HepG2 (cell line): ENCODE measurements around the gene ANKRD11. TPM values are rescaled to one million over a fixed set of nuclear protein-coding genes. Genes with fewer than 3 reads are reported as not detected.

ENCODE experiments used
- ATF7 ChIP-seq, 2 experiments: fragments of 450-650 bp in 1 of 2; sonication (generic) in 1 of 2; formaldehyde crosslinking in 1 of 2; IDR thresholded peaks; 2 replicates each; pipeline versions ENCODE4 v1.4.0 to v1.6.1; 2016 to 2020; ENCODE audit warnings: antibody characterized with exemption in 1 of 2, mild to moderate bottlenecking in 1 of 2, missing genetic modification reagents in 1 of 2
- CBX5 ChIP-seq: sonication (generic); formaldehyde crosslinking; IDR thresholded peaks from 2 replicates; pipeline ENCODE4 v1.4.0; 2020; ENCODE audit warnings: missing genetic modification reagents, borderline replicate concordance
- CCDC6 ChIP-seq: sonication (generic); formaldehyde crosslinking; IDR thresholded peaks from 2 replicates; pipeline ENCODE4 v1.8.1; 2022; ENCODE audit warnings: mild to moderate bottlenecking, missing genetic modification reagents, moderate library complexity
- ELF3 ChIP-seq: IDR thresholded peaks from 2 replicates; pipeline ENCODE4 v1.6.1; 2016; ENCODE audit warnings: missing genetic modification reagents, missing compliant biosample characterization
- FOXK2 ChIP-seq: fragments of 450-650 bp; IDR thresholded peaks from 2 replicates; pipeline ENCODE4 v1.6.1; 2016
- NBN ChIP-seq: fragments of 450-650 bp; conservative IDR thresholded peaks from 2 replicates; pipeline ENCODE4 v1.6.1; 2017
- NFKBIZ ChIP-seq: IDR thresholded peaks from 2 replicates; pipeline ENCODE4 v1.6.1; 2018; ENCODE audit warnings: missing genetic modification reagents, missing compliant biosample characterization
- RFX1 ChIP-seq: fragments of 450-650 bp; IDR thresholded peaks from 2 replicates; pipeline ENCODE4 v1.6.1; 2017
- SALL2 ChIP-seq: sonication (generic); formaldehyde crosslinking; IDR thresholded peaks from 2 replicates; pipeline ENCODE4 v1.8.1; 2023; ENCODE audit warnings: mild to moderate bottlenecking, missing genetic modification reagents, inconsistent platforms
- SAP130 ChIP-seq: IDR thresholded peaks from 2 replicates; pipeline ENCODE4 v1.6.1; 2016; ENCODE audit warnings: low read depth
- SETDB1 ChIP-seq: sonication (generic); formaldehyde crosslinking; IDR thresholded peaks from 2 replicates; pipeline ENCODE4 v1.5.1; 2020; ENCODE audit warnings: missing genetic modification reagents, mild to moderate bottlenecking, borderline replicate concordance
- SMAD3 ChIP-seq: sonication (generic); formaldehyde crosslinking; IDR thresholded peaks from 2 replicates; pipeline ENCODE4 v1.4.0; 2020; ENCODE audit warnings: missing genetic modification reagents
- SRSF4 ChIP-seq: fragments of 200-400 bp; formaldehyde crosslinking; IDR thresholded peaks from one replicate; pipeline ENCODE4 v1.6.1; 2018; ENCODE audit warnings: mild to moderate bottlenecking, low read depth, low read length, moderate library complexity; ENCODE audit not compliant: poor library complexity, severe bottlenecking
- TAF1 ChIP-seq: sonication (generic); formaldehyde crosslinking; IDR thresholded peaks from 2 replicates; pipeline ENCODE4 v1.4.0; 2020; ENCODE audit warnings: missing genetic modification reagents
- TBP ChIP-seq: sonication (generic); formaldehyde crosslinking; IDR thresholded peaks from 2 replicates; pipeline ENCODE4 v1.5.0; 2020; ENCODE audit warnings: missing genetic modification reagents
- THRA ChIP-seq: sonication (generic); formaldehyde crosslinking; IDR thresholded peaks from 2 replicates; pipeline ENCODE4 v1.4.0; 2020; ENCODE audit warnings: missing genetic modification reagents, borderline replicate concordance
- UBTF ChIP-seq: sonication (generic); formaldehyde crosslinking; IDR thresholded peaks from 2 replicates; pipeline ENCODE4 v1.4.0; 2020; ENCODE audit warnings: mild to moderate bottlenecking, missing genetic modification reagents
- ZNF225 ChIP-seq: sonication (generic); formaldehyde crosslinking; IDR thresholded peaks from 2 replicates; pipeline ENCODE4 v1.4.0; 2020; ENCODE audit warnings: mild to moderate bottlenecking, missing genetic modification reagents
- ZNF569 ChIP-seq: sonication (generic); formaldehyde crosslinking; IDR thresholded peaks from 2 replicates; pipeline ENCODE4 v1.5.0; 2020; ENCODE audit warnings: mild to moderate bottlenecking, missing genetic modification reagents, moderate library complexity, borderline replicate concordance
- ZNF577 ChIP-seq: sonication (generic); formaldehyde crosslinking; IDR thresholded peaks from 2 replicates; pipeline ENCODE4 v1.4.0; 2020; ENCODE audit warnings: mild to moderate bottlenecking, low read depth, missing genetic modification reagents, borderline replicate concordance
- ZNF607 ChIP-seq: sonication (generic); formaldehyde crosslinking; IDR thresholded peaks from 2 replicates; pipeline ENCODE4 v1.5.1; 2020; ENCODE audit warnings: missing genetic modification reagents, mild to moderate bottlenecking, borderline replicate concordance
- ZNF883 ChIP-seq: sonication (generic); formaldehyde crosslinking; IDR thresholded peaks from 2 replicates; pipeline ENCODE4 v1.5.1; 2020; ENCODE audit warnings: mild to moderate bottlenecking, missing genetic modification reagents; ENCODE audit errors: not compliant biosample characterization
- ZSCAN12 ChIP-seq: sonication (generic); formaldehyde crosslinking; IDR thresholded peaks from 2 replicates; pipeline ENCODE4 v1.9.0; 2021; ENCODE audit warnings: mild to moderate bottlenecking, missing genetic modification reagents
- polyA plus RNA-seq, 8 experiments: library from polyadenylated mRNA; depleted of rRNA in 3 of 8; stranded (reverse) in 7 of 8; unstranded in 1 of 8; fragments of >200 nt; fragmentation: Illumina TruSeq in 4 of 8; extraction: Trizol in 4 of 8; gene quantifications; 2 replicates each; pipeline versions ENCODE4 v1.2.1 to v1.2.3, GENCODE V29; 2011 to 2016; ENCODE audit warnings: low read depth in 4 of 8, missing spikeins in 1 of 8, mixed read lengths in 1 of 8; ENCODE audit not compliant: insufficient read depth in 1 of 8
- total RNA-seq, 5 experiments: library from RNA; depleted of rRNA; stranded (reverse); fragments of >200 nt; fragmentation: Illumina TruSeq; extraction: Trizol; gene quantifications; 2 replicates each; pipeline ENCODE4 v1.2.3, GENCODE V29; 2016; ENCODE audit warnings: low read depth in 1 of 5
- TF ChIP-seq, protein P1 (sequence below): IDR thresholded peaks from 2 replicates; pipeline ENCODE4 v1.6.1; 2018; ENCODE audit warnings: missing genetic modification reagents
- TF ChIP-seq, protein P2 (sequence below): sonication (generic); formaldehyde crosslinking; IDR thresholded peaks from 2 replicates; pipeline ENCODE4 v1.8.1; 2023; ENCODE audit warnings: mild to moderate bottlenecking, inconsistent platforms, moderate library complexity, missing genetic modification reagents, borderline replicate concordance

The ANKRD11 gene
- total and polyA plus RNA-seq, 2 of the 13 experiments (the other 11 are each of a cell fraction or from before 2014, with no cell fraction given): 21.4 to 38.4 TPM

DNA sequence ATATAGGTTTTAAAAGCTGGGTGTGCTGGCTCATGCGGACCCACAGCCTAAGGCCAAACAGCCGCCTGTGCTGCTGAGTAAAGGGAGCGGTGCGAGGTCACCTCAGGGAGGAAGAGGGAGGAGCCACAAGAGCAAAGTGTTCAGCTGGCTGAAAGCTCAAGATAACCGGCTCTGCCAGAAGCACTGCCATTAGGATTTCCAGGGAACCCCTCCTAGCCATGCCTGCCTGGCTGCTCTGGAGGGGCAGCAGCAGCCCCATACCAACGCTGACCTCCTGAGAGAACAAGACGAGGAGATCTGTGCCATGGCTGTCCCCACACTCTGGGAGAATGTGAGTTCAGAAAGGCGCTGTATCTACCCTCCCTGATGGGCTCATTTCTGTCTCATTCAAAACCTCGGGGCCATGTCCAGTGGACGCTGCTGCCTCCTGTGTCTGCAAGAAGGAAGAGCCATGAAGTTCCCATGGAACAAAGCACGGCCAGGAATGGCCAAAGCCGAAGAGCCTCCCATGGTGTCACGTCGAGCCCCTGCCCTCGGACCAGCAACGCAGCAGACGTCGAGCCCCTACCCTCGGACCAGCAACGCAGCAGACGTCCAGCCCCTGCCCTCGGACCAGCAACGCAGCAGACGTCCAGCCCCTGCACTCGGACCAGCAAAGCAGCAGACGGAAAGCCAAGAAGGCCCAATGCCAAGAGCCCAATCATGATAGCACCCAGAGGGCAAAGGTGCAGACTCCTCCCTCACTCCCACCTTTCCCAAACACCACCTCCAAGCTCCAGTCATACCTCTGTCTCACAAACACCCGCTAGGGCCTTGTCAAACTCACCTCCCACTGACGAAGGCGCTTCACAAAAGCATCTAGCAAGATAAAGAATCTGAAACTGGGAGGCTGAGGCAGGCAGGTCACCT is 107.0 kb downstream of the ANKRD11 start (continued):
- TF ChIP-seq SALL2 (CRISPR knock-in tag): no peak
- TF ChIP-seq, protein P1, sequence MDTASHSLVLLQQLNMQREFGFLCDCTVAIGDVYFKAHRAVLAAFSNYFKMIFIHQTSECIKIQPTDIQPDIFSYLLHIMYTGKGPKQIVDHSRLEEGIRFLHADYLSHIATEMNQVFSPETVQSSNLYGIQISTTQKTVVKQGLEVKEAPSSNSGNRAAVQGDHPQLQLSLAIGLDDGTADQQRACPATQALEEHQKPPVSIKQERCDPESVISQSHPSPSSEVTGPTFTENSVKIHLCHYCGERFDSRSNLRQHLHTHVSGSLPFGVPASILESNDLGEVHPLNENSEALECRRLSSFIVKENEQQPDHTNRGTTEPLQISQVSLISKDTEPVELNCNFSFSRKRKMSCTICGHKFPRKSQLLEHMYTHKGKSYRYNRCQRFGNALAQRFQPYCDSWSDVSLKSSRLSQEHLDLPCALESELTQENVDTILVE: no peak
- TF ChIP-seq CCDC6 (CRISPR knock-in tag): no peak
- no peak for TF ChIP-seq NBN
- TF ChIP-seq SMAD3: no peak
- TF ChIP-seq RFX1: no peak
- TF ChIP-seq SRSF4: no peak
- TF ChIP-seq ZNF883 (CRISPR knock-in tag): no peak
- TF ChIP-seq, protein P2, sequence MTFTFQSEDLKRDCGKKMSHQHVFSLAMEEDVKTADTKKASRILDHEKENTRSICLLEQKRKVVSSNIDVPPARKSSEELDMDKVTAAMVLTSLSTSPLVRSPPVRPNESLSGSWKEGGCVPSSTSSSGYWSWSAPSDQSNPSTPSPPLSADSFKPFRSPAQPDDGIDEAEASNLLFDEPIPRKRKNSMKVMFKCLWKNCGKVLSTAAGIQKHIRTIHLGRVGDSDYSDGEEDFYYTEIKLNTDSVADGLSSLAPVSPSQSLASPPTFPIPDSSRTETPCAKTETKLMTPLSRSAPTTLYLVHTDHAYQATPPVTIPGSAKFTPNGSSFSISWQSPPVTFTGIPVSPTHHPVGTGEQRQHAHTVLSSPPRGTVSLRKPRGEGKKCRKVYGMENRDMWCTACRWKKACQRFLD: no peak
- TF ChIP-seq THRA: no peak
- TF ChIP-seq ZNF225: no peak
- no peak for TF ChIP-seq TAF1 (CRISPR knock-in tag)
- TF ChIP-seq ZSCAN12 (CRISPR knock-in tag): no peak
- TF ChIP-seq ZNF577 (CRISPR knock-in tag): no peak
- TF ChIP-seq ATF7 (IDR thresholded peaks at IDR 0.05): no peak
- TF ChIP-seq ATF7 (CRISPR knock-in tag; IDR thresholded peaks at IDR 0.05): 0 out of 2 replicates have a peak, but pooled peaks have one; percentile 13
- TF ChIP-seq CBX5 (CRISPR knock-in tag): no peak
- TF ChIP-seq TBP (CRISPR knock-in tag): no peak
- TF ChIP-seq ELF3 (CRISPR knock-in tag): no peak
- peak; percentile 47; the same call in 1 of the 2 replicates for TF ChIP-seq SAP130
- no peak for TF ChIP-seq ZNF569 (CRISPR knock-in tag)
- TF ChIP-seq FOXK2: no peak
- no peak for TF ChIP-seq SETDB1 (CRISPR knock-in tag)
- TF ChIP-seq NFKBIZ (CRISPR knock-in tag): no peak
- no peak; the same call in 1 of the 2 replicates for TF ChIP-seq ZNF607 (CRISPR knock-in tag)
- peak; percentile 19; the same call in 1 of the 2 replicates for TF ChIP-seq UBTF (CRISPR knock-in tag)
